Tibial nerve (tissue), 4 donors: ENCODE data around the gene LPAR1.

Experiments
- CTCF ChIP-seq, 5 experiments: fragments of 200-600 bp in 3 of 5; fragments of 450-650 bp in 2 of 5; sonication (generic) in 3 of 5; IDR thresholded peaks; one replicate each; pipeline ENCODE4 v1.5.1; 2016 to 2019; ENCODE audit warnings: antibody characterized with exemption in 5 of 5, mild to moderate bottlenecking in 3 of 5, moderate library complexity in 2 of 5
- EP300 ChIP-seq, 2 donors: sonication (generic); formaldehyde crosslinking; IDR thresholded peaks; one replicate each; pipeline ENCODE4 v1.6.1; 2017; ENCODE audit warnings: antibody characterized with exemption in 2 of 2, mild to moderate bottlenecking in 1 of 2
- POLR2A ChIP-seq, 2 donors: fragments of 450-650 bp; IDR thresholded peaks; one replicate each; pipeline ENCODE4 v1.6.1; 2017; ENCODE audit warnings: antibody characterized with exemption in 2 of 2, mild to moderate bottlenecking in 2 of 2, moderate library complexity in 2 of 2

- no peak for TF ChIP-seq POLR2A (IDR thresholded peaks at IDR 0.05)
- TF ChIP-seq CTCF (IDR thresholded peaks at IDR 0.05) = no peak
- no peak for TF ChIP-seq EP300 (IDR thresholded peaks at IDR 0.05)
Observed at GRCh38 chr9:110908894-110909293, 129.4 kb downstream of the LPAR1 start.
